AML-193 (cell line): Measurements from ENCODE around the gene PEAK1.
A peak's percentile ranks its signal among the peaks of the same experiment; 100 is the strongest.
"Not testable (repeated sequence)": the region's sequence is repeated elsewhere in the genome, so short reads cannot be mapped to it uniquely, and the experiment has no call there.

ENCODE experiments used
- DNase-seq, 2 experiments: peaks; one replicate each; lab custom pipeline; 2025; lab: John Stamatoyannopoulos, UW

PEAK1 gene

GRCh38 chr15:77420610-77421369 lies 886 bp upstream of the PEAK1 start, which contains the start of gene HMG20A:
Gene HMG20A, plus strand, starts transcription at chr15:77420888. Its CDS starts 37,520 bp downstream, at chr15:77458408.
- DNase-seq, result peak; percentile 70 to 86

- no peak for DNase-seq
These were observed 703 bp downstream of the PEAK1 start for GRCh38 chr15:77418966-77419835.

- DNase-seq, result no peak
These were observed 1.4 kb downstream of the PEAK1 start for GRCh38 chr15:77418391-77418965.

- DNase-seq, result no peak
These were observed 2.3 kb downstream of the PEAK1 start for GRCh38 chr15:77417602-77418001.

GRCh38 chr15:77416954-77417353 lies 3.0 kb downstream of the PEAK1 start:
- DNase-seq, result no peak

GRCh38 chr15:77416148-77416455 lies 3.8 kb downstream of the PEAK1 start:
- DNase-seq, result peak in 1 of 2 experiments; percentile 30

GRCh38 chr15:77415450-77416147 lies 4.3 kb downstream of the PEAK1 start:
- peak; percentile 51 to 52 for DNase-seq

GRCh38 chr15:77414789-77415442 lies 5.0 kb downstream of the PEAK1 start:
- DNase-seq, result no peak

- DNase-seq, result no peak
These were observed 6.1 kb downstream of the PEAK1 start for GRCh38 chr15:77413699-77414349.

GRCh38 chr15:77412972-77413698 lies 6.8 kb downstream of the PEAK1 start:
- DNase-seq, result no peak

- no peak for DNase-seq
These were observed 8.3 kb downstream of the PEAK1 start for GRCh38 chr15:77411619-77411976.

GRCh38 chr15:77410701-77411618 lies 8.9 kb downstream of the PEAK1 start:
- no peak for DNase-seq

GRCh38 chr15:77410157-77410500 lies 9.8 kb downstream of the PEAK1 start:
- DNase-seq, result not testable (repeated sequence)

- DNase-seq, result peak; percentile 42 to 67
These were observed 10.4 kb downstream of the PEAK1 start for GRCh38 chr15:77409259-77410156.

- DNase-seq, result no peak
These were observed 13.1 kb downstream of the PEAK1 start for GRCh38 chr15:77406846-77407245.

- not testable (repeated sequence) for DNase-seq
These were observed 13.6 kb downstream of the PEAK1 start for GRCh38 chr15:77406173-77406759.

GRCh38 chr15:77402740-77403379 lies 17.0 kb downstream of the PEAK1 start:
- DNase-seq, result no peak

- no peak for DNase-seq
These were observed 19.6 kb downstream of the PEAK1 start for GRCh38 chr15:77400258-77400657.
